ENCODE results near the gene ASB6. TPM values are rescaled to one million over a fixed set of nuclear protein-coding genes. Genes with fewer than 3 reads are reported as not detected.

Gene ASB6
- total RNA-seq, 1 donor from 2014 or later: 4.2 TPM

DNA sequence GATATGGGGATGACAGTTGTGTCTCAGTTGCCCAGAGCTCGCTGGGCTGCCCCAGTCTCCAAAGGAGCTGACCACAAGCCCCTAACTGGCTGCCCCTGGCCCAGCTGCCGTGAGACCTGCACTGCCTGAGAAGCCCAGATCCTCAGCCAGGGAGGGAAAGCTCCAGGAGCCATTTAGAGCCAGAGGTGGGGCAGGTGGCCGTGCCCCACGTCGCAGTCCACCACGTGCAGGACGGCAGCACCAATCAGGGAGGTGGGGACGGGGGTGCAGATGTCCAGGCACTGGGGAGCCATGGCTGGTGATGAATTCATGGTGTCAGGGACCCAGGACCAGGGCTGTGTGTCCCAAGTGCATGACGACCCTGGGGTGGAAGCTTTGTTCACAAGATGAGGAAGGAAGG, 36.9 kb upstream of the ASB6 start:
- Histone ChIP-seq H3K9ac (ENCODE audit: low read depth in 1 of 3, low read length in 3 of 3) (no peak overlapping the region), H3K36me3 (ENCODE audit: control insufficient read depth in 3 of 3, insufficient read depth in 3 of 3, low read length in 3 of 3) (no peaks in the 10 kb centered on the region), H3K27me3 (ENCODE audit: control insufficient read depth in 3 of 3, insufficient read depth in 3 of 3, low read length in 3 of 3) (peaks cover 19 to 50% (median 48%) of the 10 kb centered on the region in 3 donors), H3K4me3 (ENCODE audit: low read length in 3 of 3) (no peak overlapping the region), H3K27ac (ENCODE audit: low read depth, low read length) (no peak overlapping the region), H3K4me1 (ENCODE audit: control insufficient read depth in 3 of 3, insufficient read depth in 3 of 3, low read length in 3 of 3) (peaks cover 0 to 18% (median 7%) of the 10 kb centered on the region in 3 donors), H3K9me3 (ENCODE audit: control insufficient read depth in 3 of 3, low read length in 3 of 3) (no peaks in the 10 kb centered on the region)

DNA sequence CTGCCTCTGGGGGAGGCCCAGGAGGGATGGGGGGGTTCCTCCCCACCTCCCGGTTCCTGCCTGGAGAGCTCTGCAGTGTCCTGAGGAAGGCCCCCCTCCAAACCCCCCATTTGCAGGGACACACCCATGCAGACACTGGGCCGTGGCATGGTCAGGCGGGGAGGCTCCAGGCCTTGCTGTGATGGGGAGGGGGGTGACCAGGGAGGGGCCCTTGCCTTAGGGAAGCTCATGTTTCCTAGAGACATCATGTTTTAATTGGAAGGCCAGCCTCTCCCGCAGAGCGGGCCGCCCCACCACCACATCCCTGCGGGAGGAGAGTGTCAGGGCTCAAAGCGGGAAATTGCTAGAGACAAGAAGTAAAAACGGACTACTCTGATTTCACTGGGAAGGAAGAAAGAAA, 35.5 kb upstream of the ASB6 start:
- Histone ChIP-seq H3K27me3 (ENCODE audit: control insufficient read depth in 3 of 3, insufficient read depth in 3 of 3, low read length in 3 of 3) (peaks cover 22 to 47% (median 47%) of the 10 kb centered on the region in 3 donors), H3K9me3 (ENCODE audit: control insufficient read depth in 3 of 3, low read length in 3 of 3) (no peaks in the 10 kb centered on the region), H3K4me1 (ENCODE audit: control insufficient read depth in 3 of 3, insufficient read depth in 3 of 3, low read length in 3 of 3) (peaks cover 0 to 18% (median 7%) of the 10 kb centered on the region in 3 donors), H3K9ac (ENCODE audit: low read depth in 1 of 3, low read length in 3 of 3) (peak overlapping the region in 1 of 3 donors; percentile 14), H3K4me3 (ENCODE audit: low read length in 3 of 3) (no peak overlapping the region), H3K36me3 (ENCODE audit: control insufficient read depth in 3 of 3, insufficient read depth in 3 of 3, low read length in 3 of 3) (no peaks in the 10 kb centered on the region), H3K27ac (ENCODE audit: low read depth, low read length) (no peak overlapping the region)

DNA sequence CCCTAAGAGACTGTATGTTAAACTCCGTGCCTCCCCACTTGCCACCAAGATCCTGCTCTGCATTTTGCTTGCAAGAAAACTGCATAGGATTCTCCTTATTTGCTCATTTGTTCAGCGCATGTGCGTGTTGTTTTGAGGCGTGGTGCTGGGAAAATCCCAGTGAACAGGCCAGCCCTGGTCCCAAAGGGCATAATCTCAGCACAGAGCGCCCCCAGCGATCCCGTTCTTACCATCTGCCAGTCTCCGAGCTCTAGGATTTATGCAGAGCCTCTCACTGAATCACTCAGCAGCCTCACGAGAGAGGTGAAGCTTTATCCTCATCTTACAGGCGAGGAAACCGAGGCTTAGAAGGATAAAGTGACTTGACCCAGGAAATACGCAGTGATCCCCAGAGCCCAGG, 35.0 kb upstream of the ASB6 start:
- Histone ChIP-seq H3K27me3 (ENCODE audit: control insufficient read depth in 3 of 3, insufficient read depth in 3 of 3, low read length in 3 of 3) (peaks cover 22 to 43% (median 42%) of the 10 kb centered on the region in 3 donors), H3K9me3 (ENCODE audit: control insufficient read depth in 3 of 3, low read length in 3 of 3) (no peaks in the 10 kb centered on the region), H3K27ac (ENCODE audit: low read depth, low read length) (no peak overlapping the region), H3K4me3 (ENCODE audit: low read length in 3 of 3) (no peak overlapping the region), H3K36me3 (ENCODE audit: control insufficient read depth in 3 of 3, insufficient read depth in 3 of 3, low read length in 3 of 3) (no peaks in the 10 kb centered on the region), H3K9ac (ENCODE audit: low read depth in 1 of 3, low read length in 3 of 3) (peak overlapping the region in 1 of 3 donors; percentile 14), H3K4me1 (ENCODE audit: control insufficient read depth in 3 of 3, insufficient read depth in 3 of 3, low read length in 3 of 3) (peaks cover 0 to 18% (median 7%) of the 10 kb centered on the region in 3 donors)

DNA sequence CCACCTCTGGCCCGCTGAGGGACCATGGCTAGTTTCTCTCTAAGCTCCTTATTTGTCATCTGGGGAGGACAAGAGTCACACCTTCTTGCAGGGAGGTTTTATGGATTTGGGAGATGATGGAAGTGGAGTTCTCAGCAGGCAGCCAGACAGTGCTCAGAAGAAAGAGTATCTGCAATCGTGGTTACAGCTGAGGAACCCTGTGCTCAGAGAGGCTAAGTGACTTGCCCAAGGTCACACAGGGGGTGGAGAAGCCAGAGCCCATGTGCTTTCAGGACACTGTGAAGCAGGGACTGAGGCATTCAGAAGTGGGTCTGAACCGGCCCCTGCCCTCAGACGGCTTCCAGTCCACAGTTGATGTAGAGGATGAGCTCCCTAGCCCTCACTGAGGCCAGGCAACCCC, 34.3 kb upstream of the ASB6 start:
- no peaks in the 10 kb centered on the region for H3K36me3 ChIP-seq (ENCODE audit: control insufficient read depth in 3 of 3, insufficient read depth in 3 of 3, low read length in 3 of 3)

DNA sequence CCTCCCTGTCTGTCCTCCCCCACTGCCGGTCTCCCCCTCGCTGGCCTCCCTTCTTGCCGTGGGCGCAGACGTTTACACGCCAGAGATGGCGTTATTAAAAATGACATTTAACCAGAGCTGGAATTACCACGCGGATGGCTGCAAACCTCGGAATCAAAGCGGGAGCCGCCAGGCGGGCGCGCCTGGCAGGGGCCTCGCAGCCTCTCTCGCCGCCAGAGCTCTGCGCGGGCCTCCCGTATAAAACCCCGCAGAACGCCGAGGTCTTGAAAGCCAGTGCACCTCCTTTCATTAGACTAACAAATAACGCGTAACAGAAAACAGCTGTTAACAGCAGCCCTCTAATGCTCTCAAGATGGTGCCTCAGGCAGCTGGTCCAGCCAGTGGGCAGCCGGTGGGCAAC, 33.7 kb upstream of the ASB6 start:
- Histone ChIP-seq H3K27me3 (ENCODE audit: control insufficient read depth in 3 of 3, insufficient read depth in 3 of 3, low read length in 3 of 3) (peaks cover 22 to 39% (median 33%) of the 10 kb centered on the region in 3 donors), H3K27ac (ENCODE audit: low read depth, low read length) (no peak overlapping the region), H3K9ac (ENCODE audit: low read depth in 1 of 3, low read length in 3 of 3) (no peak overlapping the region), H3K36me3 (ENCODE audit: control insufficient read depth in 3 of 3, insufficient read depth in 3 of 3, low read length in 3 of 3) (no peaks in the 10 kb centered on the region), H3K4me1 (ENCODE audit: control insufficient read depth in 3 of 3, insufficient read depth in 3 of 3, low read length in 3 of 3) (peaks cover 0 to 18% (median 7%) of the 10 kb centered on the region in 3 donors), H3K9me3 (ENCODE audit: control insufficient read depth in 3 of 3, low read length in 3 of 3) (no peaks in the 10 kb centered on the region), H3K4me3 (ENCODE audit: low read length in 3 of 3) (no peak overlapping the region)

More for the DNA sequence above, 34.3 kb upstream of the ASB6 start:
- Histone ChIP-seq H3K9ac (ENCODE audit: low read depth in 1 of 3, low read length in 3 of 3) (no peak overlapping the region), H3K9me3 (ENCODE audit: control insufficient read depth in 3 of 3, low read length in 3 of 3) (no peaks in the 10 kb centered on the region), H3K27me3 (ENCODE audit: control insufficient read depth in 3 of 3, insufficient read depth in 3 of 3, low read length in 3 of 3) (peaks cover 22 to 38% (median 37%) of the 10 kb centered on the region in 3 donors), H3K27ac (ENCODE audit: low read depth, low read length) (no peak overlapping the region), H3K4me1 (ENCODE audit: control insufficient read depth in 3 of 3, insufficient read depth in 3 of 3, low read length in 3 of 3) (peaks cover 0 to 18% (median 7%) of the 10 kb centered on the region in 3 donors), H3K4me3 (ENCODE audit: low read length in 3 of 3) (no peak overlapping the region)

DNA sequence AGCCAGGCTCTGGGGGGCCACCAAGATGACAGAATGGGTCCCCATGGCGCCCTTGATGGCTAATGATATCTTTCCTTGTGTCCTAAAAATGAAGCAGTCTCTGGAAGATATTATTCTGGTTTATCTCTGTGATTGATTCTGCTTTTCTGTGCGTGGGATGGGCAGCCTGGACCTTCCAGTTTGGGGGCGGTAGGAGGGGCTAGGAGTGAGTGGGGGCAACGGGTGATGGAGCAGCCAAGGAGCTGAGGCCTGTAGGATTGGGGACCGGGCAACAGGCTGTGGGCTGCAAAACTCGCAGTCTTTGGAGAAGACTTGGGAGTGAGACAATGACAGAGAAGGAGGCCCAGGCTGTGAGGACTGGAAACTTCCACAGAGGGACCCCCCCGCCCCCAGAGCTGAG, 32.3 kb upstream of the ASB6 start:
- Histone ChIP-seq H3K9me3 (ENCODE audit: control insufficient read depth in 3 of 3, low read length in 3 of 3) (no peaks in the 10 kb centered on the region), H3K27ac (ENCODE audit: low read depth, low read length) (no peak overlapping the region), H3K4me1 (ENCODE audit: control insufficient read depth in 3 of 3, insufficient read depth in 3 of 3, low read length in 3 of 3) (peaks cover 0 to 18% (median 7%) of the 10 kb centered on the region in 3 donors), H3K36me3 (ENCODE audit: control insufficient read depth in 3 of 3, insufficient read depth in 3 of 3, low read length in 3 of 3) (no peaks in the 10 kb centered on the region), H3K9ac (ENCODE audit: low read depth in 1 of 3, low read length in 3 of 3) (no peak overlapping the region), H3K4me3 (ENCODE audit: low read length in 3 of 3) (no peak overlapping the region), H3K27me3 (ENCODE audit: control insufficient read depth in 3 of 3, insufficient read depth in 3 of 3, low read length in 3 of 3) (peaks cover 22 to 41% (median 25%) of the 10 kb centered on the region in 3 donors)

DNA sequence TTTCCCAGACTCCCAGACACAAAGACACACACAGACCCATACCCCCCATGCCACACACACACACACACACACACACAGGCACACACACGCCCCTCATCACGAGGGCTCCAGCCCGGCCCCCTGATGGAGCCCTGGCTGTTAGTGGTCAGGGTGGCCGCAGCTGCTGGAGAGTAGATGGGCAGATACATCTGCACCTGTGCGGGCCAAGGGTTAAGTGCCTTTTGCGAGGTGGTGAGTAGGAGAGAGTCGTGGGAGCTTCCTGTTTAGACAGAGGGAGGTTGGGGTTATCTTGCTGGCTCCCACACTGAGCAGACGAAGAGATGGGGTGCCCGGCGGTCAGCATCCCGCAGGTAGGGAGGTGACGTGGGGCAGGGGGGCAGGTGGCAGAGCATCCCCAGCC, 31.7 kb upstream of the ASB6 start:
- no peak overlapping the region for H3K27ac ChIP-seq (ENCODE audit: low read depth, low read length)

DNA sequence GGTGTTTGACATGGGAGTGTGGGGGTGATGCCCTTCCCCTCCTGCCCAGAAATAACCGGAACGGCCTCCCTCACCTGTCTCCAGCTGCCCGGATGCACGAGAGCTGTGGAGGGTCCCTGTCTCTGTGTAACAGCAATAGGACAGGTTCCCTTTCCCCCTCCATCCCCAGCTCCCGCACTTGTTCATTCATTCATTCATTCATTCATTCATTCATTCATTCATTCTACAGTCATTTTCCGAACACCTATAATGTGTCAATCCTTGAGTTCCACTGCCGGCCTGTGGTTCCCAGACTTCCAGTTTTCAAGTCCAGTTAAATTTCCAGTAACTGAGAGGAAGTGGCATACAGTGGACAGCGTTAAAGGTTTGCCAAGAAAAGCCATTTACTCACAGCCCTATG, 30.8 kb upstream of the ASB6 start:
- Histone ChIP-seq H3K4me1 (ENCODE audit: control insufficient read depth in 3 of 3, insufficient read depth in 3 of 3, low read length in 3 of 3) (peaks cover 0 to 18% (median 7%) of the 10 kb centered on the region in 3 donors), H3K27me3 (ENCODE audit: control insufficient read depth in 3 of 3, insufficient read depth in 3 of 3, low read length in 3 of 3) (peaks cover 23 to 38% (median 26%) of the 10 kb centered on the region in 3 donors), H3K9ac (ENCODE audit: low read depth in 1 of 3, low read length in 3 of 3) (no peak overlapping the region), H3K9me3 (ENCODE audit: control insufficient read depth in 3 of 3, low read length in 3 of 3) (no peaks in the 10 kb centered on the region), H3K36me3 (ENCODE audit: control insufficient read depth in 3 of 3, insufficient read depth in 3 of 3, low read length in 3 of 3) (no peaks in the 10 kb centered on the region), H3K4me3 (ENCODE audit: low read length in 3 of 3) (no peak overlapping the region), H3K27ac (ENCODE audit: low read depth, low read length) (no peak overlapping the region)

More for the DNA sequence above, 31.7 kb upstream of the ASB6 start:
- Histone ChIP-seq H3K27me3 (ENCODE audit: control insufficient read depth in 3 of 3, insufficient read depth in 3 of 3, low read length in 3 of 3) (peaks cover 17 to 37% (median 19%) of the 10 kb centered on the region in 3 donors), H3K36me3 (ENCODE audit: control insufficient read depth in 3 of 3, insufficient read depth in 3 of 3, low read length in 3 of 3) (no peaks in the 10 kb centered on the region), H3K9me3 (ENCODE audit: control insufficient read depth in 3 of 3, low read length in 3 of 3) (no peaks in the 10 kb centered on the region), H3K4me1 (ENCODE audit: control insufficient read depth in 3 of 3, insufficient read depth in 3 of 3, low read length in 3 of 3) (peaks cover 0 to 18% (median 7%) of the 10 kb centered on the region in 3 donors), H3K9ac (ENCODE audit: low read depth in 1 of 3, low read length in 3 of 3) (no peak overlapping the region), H3K4me3 (ENCODE audit: low read length in 3 of 3) (no peak overlapping the region)

DNA sequence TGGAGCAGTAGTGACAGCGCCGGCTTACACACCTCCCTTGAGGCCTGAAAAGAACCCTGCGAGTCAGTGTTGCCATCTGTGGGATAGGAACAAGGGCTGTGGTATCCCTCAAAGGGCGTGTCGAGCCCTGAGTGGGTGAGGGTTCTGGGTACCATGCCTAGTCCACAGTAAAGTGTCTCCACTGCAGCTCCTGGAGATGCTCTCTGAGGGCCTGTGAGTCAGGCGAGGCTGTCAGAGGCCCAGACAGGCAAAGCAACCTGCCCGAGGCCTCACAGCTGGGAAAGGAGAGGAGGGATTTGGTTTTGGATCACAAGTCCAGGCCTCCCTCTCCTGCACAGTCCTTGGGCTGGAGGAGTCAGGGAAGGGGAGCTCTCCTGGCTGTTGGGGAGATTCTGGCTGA, 29.6 kb upstream of the ASB6 start:
- Histone ChIP-seq H3K9me3 (ENCODE audit: control insufficient read depth in 3 of 3, low read length in 3 of 3) (no peaks in the 10 kb centered on the region), H3K27me3 (ENCODE audit: control insufficient read depth in 3 of 3, insufficient read depth in 3 of 3, low read length in 3 of 3) (peaks cover 26 to 36% (median 28%) of the 10 kb centered on the region in 3 donors), H3K4me3 (ENCODE audit: low read length in 3 of 3) (no peak overlapping the region), H3K36me3 (ENCODE audit: control insufficient read depth in 3 of 3, insufficient read depth in 3 of 3, low read length in 3 of 3) (no peaks in the 10 kb centered on the region), H3K9ac (ENCODE audit: low read depth in 1 of 3, low read length in 3 of 3) (no peak overlapping the region), H3K27ac (ENCODE audit: low read depth, low read length) (no peak overlapping the region), H3K4me1 (ENCODE audit: control insufficient read depth in 3 of 3, insufficient read depth in 3 of 3, low read length in 3 of 3) (peaks cover 0 to 8% (median 3%) of the 10 kb centered on the region in 3 donors)

DNA sequence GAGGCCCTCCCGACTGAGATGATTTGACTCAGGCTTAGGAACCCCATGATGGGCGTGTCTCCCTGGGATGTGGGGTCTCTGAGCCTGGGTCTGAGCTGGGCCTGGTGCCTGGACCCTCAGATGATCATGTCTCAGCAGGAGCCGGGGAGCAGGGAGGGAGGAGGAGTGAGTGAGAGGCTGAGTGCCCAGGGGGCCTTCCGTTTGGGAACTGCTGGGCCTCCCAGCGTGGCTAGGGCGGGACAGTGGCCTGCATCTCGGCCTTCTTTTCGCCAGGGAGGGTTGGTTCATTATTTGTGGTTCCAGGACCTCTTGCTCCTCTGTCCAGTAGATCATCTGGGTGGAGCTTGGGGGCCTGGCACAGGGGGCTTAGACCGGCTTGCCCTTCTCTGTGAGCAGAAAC, 29.1 kb upstream of the ASB6 start:
- Histone ChIP-seq H3K27me3 (ENCODE audit: control insufficient read depth in 3 of 3, insufficient read depth in 3 of 3, low read length in 3 of 3) (peaks cover 21 to 35% (median 24%) of the 10 kb centered on the region in 3 donors), H3K27ac (ENCODE audit: low read depth, low read length) (no peak overlapping the region), H3K4me3 (ENCODE audit: low read length in 3 of 3) (no peak overlapping the region), H3K4me1 (ENCODE audit: control insufficient read depth in 3 of 3, insufficient read depth in 3 of 3, low read length in 3 of 3) (peaks cover 0 to 4% (median 0%) of the 10 kb centered on the region in 3 donors), H3K9ac (ENCODE audit: low read depth in 1 of 3, low read length in 3 of 3) (no peak overlapping the region), H3K36me3 (ENCODE audit: control insufficient read depth in 3 of 3, insufficient read depth in 3 of 3, low read length in 3 of 3) (no peaks in the 10 kb centered on the region), H3K9me3 (ENCODE audit: control insufficient read depth in 3 of 3, low read length in 3 of 3) (no peaks in the 10 kb centered on the region)

All from skeletal muscle tissue (tissue), 4 donors.